ENCODE measurements around the gene NSFL1C. TPM values are rescaled to one million over a fixed set of nuclear protein-coding genes. Genes with fewer than 3 reads are reported as not detected.

Gene NSFL1C
- total RNA-seq, 1 donor, result 28.1 TPM

DNA sequence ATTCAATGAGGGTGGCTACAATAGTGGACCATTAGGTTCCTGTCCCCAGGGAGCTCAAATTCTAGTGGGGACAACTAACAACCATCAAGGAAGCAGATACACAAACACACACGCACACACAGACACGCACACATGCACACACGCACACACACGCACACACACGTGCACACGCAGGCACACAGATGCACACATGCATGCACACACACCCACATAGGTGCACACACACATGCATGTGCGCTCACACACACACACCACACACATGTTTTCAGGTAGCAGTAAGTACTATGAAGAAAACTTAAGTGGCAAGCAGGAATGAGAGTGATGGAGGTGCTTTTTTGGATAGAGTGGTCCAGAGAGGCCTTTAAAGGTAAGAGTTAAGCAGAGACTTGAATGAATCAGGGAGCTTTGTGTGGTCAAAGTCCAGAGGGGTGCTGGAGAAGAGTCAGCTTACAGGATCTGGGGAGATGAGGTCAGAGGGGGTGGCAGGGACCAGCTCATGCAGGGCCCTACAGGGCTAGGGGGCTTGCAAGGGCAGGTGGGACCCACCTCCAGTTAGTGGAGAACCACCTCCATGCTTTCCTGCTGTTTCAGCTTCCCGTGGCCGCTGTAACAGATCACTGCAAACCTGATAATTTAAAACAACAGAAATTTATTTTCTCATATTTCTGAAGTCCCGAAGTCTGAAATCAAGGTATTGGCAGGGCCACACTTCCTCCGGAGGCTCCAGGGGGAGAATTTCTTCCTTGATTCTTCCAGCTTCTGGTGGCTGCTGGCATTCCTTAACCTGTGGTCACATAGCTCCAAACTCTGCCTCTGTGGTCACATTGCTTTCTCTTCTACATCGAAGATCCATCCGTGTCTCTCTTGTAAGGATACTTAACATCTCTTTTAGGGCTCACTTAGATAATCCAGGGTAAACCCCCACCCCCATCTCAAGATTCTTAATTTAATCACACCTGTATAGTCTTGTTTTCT, 6.9 kb upstream of the NSFL1C start:
- Histone ChIP-seq H3K4me1 (ENCODE audit: insufficient read depth, low read length) (peaks cover 54% of the 10 kb centered on the region), H3K4me3 (ENCODE audit: low read length) (no peak overlapping the region), H3K9me3 (ENCODE audit: low read depth, low read length) (no peaks in the 10 kb centered on the region), H3K27me3 (ENCODE audit: insufficient read depth, low read length) (peaks cover 2% of the 10 kb centered on the region)

DNA sequence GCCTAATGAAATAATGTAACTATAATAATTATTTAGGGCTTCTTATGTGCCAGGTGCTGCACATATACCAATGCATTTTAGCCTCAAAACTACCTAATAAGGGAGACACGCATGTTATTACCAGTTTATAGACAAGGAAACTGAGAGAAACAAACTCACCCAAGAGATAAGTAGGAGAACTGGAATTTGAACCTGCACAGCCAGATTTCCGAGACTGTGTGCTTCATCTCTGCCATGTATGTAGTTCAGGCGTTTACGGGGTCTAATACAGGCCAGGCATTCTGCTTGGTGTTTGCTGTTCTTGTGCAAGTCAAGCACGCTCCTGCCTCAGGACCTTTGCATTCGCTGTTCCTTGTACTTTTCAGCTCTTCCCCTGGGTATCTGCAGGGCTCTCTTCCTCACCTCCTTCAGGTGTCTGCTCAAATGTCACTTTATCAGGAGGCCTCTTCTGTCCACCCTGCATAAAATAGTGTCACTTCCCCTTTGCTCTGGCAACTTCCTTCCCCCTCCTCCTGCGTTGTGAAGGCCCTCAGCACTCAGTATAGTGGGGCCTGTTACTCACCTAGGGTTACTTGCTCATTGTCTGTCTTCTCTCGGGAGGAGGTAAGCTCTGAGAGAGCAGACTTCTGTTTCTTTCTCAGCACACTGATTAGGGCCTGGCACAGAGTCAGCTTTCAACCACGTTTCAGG, 6.1 kb upstream of the NSFL1C start:
- Histone ChIP-seq H3K27me3 (ENCODE audit: insufficient read depth, low read length) (peaks cover 2% of the 10 kb centered on the region), H3K9me3 (ENCODE audit: low read depth, low read length) (no peaks in the 10 kb centered on the region), H3K4me3 (ENCODE audit: low read length) (no peak overlapping the region), H3K4me1 (ENCODE audit: insufficient read depth, low read length) (peaks cover 62% of the 10 kb centered on the region)

DNA sequence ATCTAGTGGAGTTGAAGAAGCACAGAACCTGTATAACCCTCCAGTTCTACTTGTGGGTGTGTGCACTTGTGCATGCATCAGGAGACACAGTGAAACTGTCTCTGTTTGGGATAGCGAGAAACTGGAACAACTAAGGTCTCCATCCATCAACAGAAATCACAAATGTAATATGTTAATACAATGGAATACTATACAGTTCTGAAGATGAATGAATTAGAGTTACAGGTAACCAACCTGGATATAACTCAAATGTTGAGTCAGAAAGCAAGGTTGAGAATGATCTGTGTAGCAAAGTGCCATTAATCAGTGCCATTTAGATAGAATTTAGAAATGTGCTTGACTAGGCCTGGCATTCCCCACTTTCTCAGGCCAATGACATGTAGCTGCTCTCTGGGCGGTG, 4.6 kb upstream of the NSFL1C start:
- Histone ChIP-seq H3K4me1 (ENCODE audit: insufficient read depth, low read length) (peaks cover 71% of the 10 kb centered on the region), H3K9me3 (ENCODE audit: low read depth, low read length) (no peaks in the 10 kb centered on the region), H3K27me3 (ENCODE audit: insufficient read depth, low read length) (peaks cover 2% of the 10 kb centered on the region), H3K4me3 (ENCODE audit: low read length) (no peak overlapping the region)

DNA sequence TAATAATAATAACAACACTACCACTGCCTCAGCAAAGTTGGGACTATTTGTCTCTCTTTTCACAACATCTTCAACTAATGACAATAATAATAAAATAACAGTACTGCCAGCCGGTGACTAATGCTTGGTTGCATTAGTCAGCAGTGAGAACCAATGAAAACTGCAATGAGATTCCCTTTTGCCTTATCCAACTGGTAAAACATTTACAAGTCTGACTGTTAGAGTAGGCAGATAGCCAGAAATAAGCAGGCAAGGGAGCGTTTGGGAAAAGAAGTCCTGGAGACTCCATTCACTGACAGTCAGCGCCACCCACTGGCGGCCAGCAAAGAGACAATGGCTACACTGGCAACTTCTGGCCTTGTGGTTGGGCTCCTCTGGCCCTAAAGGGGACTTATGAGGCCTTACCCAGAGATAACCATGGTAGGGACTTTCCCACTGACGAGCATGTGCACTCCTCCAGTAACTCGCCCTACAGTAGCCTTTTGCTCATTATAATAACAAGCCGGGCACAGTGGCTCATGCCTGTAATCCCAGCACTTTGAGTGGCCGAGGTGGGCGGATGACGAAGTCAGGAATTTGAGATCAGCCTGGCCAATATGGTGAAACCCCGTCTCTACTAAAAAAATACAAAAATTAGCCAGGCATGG, 3.4 kb upstream of the NSFL1C start:
- H3K9me3 ChIP-seq (ENCODE audit: low read depth, low read length), result no peaks in the 10 kb centered on the region
- H3K4me1 ChIP-seq (ENCODE audit: insufficient read depth, low read length), result peaks cover 83% of the 10 kb centered on the region
- H3K27me3 ChIP-seq (ENCODE audit: insufficient read depth, low read length), result peaks cover 2% of the 10 kb centered on the region
- no peak overlapping the region for H3K4me3 ChIP-seq (ENCODE audit: low read length)

DNA sequence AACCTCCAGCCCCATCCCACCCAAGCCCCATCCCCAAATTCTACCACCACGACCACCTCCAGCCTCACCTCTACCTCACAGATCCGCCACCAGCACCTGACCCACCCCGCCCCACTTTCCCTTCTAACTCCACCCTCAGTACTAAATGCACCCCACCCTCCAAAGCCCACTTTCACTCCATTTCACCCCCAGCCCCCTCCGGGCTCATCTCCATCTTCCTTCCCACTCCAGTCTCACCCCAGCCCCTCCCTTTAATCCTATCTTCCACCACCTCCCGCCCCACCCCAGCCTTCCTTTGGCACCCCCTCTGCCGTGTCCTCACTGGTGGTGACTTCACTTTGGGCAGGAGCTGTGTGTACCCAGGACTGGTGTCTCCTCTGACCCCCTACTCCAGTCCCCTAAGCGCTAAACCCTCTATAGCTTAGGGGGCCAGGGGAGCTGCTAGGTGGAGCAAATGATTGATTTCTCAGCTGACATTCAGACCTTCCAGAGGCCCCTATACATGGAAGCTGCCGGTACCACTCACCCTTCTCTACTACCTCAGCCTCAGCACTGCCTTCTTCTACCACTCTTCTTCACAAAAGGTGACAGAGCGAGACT, 2.8 kb upstream of the NSFL1C start:
- Histone ChIP-seq H3K9me3 (ENCODE audit: low read depth, low read length) (no peaks in the 10 kb centered on the region), H3K4me1 (ENCODE audit: insufficient read depth, low read length) (peaks cover 89% of the 10 kb centered on the region), H3K27me3 (ENCODE audit: insufficient read depth, low read length) (peaks cover 2% of the 10 kb centered on the region), H3K4me3 (ENCODE audit: low read length) (no peak overlapping the region)

DNA sequence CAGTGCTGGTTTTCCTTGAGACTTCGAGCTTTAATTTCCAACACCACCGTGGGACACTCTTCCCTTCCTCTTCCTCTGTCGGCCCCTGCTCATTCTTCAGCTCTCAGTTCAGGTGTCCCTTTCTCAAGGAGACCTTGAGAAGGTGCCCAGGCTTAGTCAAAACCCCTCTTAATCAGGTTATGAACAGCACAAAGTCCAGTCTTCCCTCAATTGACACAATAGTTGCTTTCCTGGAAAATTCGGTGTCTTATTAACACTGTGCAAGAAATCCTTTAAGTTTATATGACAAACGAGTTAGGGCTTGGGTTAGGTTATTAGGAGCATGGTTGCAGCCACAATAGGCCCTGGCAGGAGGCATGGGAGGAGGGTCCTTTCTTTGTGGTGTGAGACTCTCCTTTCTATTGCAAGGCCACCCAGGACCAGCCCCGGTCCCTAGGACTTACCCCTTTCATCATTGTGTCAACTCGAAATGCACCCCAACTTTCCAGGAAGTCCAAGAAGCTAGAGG, 1.5 kb upstream of the NSFL1C start:
- Histone ChIP-seq H3K27me3 (ENCODE audit: insufficient read depth, low read length) (peaks cover 2% of the 10 kb centered on the region), H3K4me1 (ENCODE audit: insufficient read depth, low read length) (peaks cover 89% of the 10 kb centered on the region), H3K9me3 (ENCODE audit: low read depth, low read length) (no peaks in the 10 kb centered on the region), H3K4me3 (ENCODE audit: low read length) (peak overlapping the region; percentile 32)

DNA sequence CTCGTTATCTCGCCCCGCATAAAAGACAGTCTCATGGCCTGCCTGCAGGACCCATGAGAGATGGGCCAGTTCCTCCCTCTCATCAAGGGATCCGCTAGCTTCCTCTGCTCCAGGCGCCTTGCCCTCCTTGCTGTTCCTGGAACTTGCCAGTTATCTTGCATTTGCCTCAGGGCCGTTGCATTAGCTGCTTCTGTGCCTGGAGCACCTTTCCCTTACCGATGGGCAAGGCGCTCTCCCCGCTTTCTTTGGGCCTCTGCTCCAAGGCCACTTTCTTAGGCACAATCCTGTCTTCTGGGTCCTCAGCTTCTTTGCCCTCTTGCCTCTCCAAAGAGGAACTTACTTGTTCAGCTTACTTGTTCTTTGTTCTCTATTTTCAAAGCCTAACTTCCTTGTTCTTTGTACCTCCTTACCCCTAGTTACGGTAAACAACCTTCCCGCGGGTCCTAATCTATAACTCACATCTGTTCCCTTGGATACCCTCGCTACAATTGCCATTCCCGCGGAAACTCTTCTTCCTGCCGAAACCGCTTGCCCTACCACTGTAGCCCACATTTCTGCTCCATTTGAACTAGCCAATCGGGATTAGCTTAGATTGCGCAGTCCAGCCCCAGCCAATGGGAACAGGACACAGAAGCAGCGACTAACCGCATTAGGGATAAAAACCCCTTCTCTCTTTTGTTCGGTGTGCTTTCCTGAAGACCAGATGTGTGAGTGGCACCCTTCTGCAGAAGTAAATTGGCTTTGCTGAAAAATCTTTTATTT, 887 bp upstream of the NSFL1C start:
- Histone ChIP-seq H3K4me1 (ENCODE audit: insufficient read depth, low read length) (peaks cover 87% of the 10 kb centered on the region), H3K4me3 (ENCODE audit: low read length) (peak overlapping the region; percentile 32), H3K27me3 (ENCODE audit: insufficient read depth, low read length) (peaks cover 2% of the 10 kb centered on the region), H3K9me3 (ENCODE audit: low read depth, low read length) (no peaks in the 10 kb centered on the region)

DNA sequence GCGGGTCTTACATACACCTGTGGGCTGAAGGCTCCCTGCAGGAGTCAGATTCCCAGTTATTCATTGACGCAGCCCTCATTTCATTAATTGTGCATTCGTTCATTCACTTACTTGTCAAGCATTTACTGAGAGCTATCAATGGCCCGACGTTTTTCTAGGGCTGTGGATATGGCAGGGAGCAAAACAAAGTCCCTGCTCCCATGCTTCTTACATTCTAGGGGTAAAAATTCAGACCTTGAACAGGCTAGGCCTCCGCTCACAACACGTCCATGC, 369 bp upstream of the NSFL1C start:
- Histone ChIP-seq H3K27me3 (ENCODE audit: insufficient read depth, low read length) (peaks cover 2% of the 10 kb centered on the region), H3K4me3 (ENCODE audit: low read length) (peak overlapping the region; percentile 32)

DNA sequence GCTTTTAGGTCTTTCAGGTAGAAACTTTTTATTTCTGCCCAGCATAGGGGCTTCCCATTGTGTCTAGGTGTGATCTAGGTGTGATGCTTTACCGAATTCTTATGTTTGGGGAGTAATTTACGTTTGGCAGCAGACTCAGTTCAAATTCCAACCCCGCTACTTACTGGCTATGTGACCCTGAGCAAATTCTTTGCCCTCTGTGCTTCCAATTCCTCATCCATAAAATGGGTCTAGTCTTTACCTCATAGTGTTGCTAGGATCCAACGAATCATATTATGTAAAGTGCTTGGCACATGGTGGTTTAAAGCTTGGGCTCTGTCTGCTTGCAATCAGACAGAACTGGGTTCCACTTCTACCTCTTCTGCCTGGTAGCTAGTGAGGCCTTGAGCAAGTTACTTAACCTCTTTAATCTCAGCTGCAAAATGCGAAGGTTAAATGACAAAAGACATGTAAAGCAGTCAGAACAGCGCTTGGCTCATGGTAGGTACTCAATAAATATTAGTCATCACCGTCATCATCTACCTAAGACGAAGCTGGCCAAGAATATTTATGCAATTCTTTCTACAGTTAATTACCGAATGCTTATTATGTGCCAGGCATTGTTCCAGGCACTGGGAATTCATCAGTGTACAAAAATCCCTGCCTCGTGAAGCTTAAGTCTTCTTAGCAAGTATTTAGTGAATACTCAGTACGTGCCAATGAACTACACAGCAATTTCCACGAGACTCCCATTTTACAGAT, 1.0 kb downstream of the NSFL1C start:
- Histone ChIP-seq H3K4me3 (ENCODE audit: low read length) (peak overlapping the region; percentile 73), H3K9me3 (ENCODE audit: low read depth, low read length) (no peaks in the 10 kb centered on the region), H3K27me3 (ENCODE audit: insufficient read depth, low read length) (no peaks in the 10 kb centered on the region), H3K4me1 (ENCODE audit: insufficient read depth, low read length) (peaks cover 75% of the 10 kb centered on the region)

More for the DNA sequence above, 369 bp upstream of the NSFL1C start:
- Histone ChIP-seq H3K4me1 (ENCODE audit: insufficient read depth, low read length) (peaks cover 85% of the 10 kb centered on the region), H3K9me3 (ENCODE audit: low read depth, low read length) (no peaks in the 10 kb centered on the region)

DNA sequence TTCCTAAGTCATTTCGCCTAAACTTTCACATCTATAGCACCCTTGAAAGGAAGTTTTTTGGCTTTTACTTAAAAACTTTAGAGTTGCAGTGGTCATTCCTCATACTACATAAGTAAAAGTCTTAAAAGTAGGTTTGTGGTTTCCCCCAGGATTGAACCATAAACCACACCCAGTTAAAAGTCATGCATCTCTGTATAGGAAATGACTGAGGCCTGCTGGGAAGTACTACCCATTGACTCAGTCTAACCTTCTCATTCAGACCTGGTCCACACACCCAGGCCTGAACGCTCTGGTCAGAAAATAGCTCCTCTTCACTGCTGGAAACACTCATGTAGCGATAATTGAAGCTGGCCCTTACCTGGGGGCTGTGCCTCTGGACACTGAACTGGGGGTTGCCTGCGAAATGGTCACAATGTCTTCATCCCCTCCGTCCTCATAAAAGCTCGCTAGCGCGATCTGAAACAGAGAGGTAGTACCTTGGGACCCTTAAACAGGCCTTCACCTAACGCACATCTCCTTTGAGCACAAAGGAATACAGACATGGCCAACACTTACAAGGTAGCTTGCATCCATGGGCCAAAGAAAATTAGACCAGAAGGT, 2.6 kb downstream of the NSFL1C start:
- Histone ChIP-seq H3K4me3 (ENCODE audit: low read length) (no peak overlapping the region), H3K9me3 (ENCODE audit: low read depth, low read length) (no peaks in the 10 kb centered on the region), H3K4me1 (ENCODE audit: insufficient read depth, low read length) (peaks cover 61% of the 10 kb centered on the region), H3K27me3 (ENCODE audit: insufficient read depth, low read length) (no peaks in the 10 kb centered on the region)

DNA sequence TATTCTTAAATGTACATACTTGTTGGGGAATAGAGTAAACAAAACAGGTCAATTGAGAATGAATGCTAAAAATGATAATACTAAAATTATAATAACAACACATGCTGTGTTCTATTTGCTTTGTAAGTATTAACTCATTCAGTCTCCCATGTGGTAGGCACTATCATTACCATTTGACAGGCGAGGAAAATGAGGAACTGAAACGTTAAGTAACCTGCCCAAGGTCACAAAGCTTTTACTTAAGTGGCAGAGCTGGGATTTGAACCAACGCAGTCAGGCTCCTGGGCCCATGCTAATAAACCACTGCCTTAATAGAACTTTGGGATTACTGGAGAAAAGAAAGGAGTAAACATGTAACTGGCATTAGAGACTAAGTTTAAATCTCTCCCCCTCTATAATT, 3.8 kb downstream of the NSFL1C start:
- H3K9me3 ChIP-seq (ENCODE audit: low read depth, low read length), result no peaks in the 10 kb centered on the region
- H3K4me1 ChIP-seq (ENCODE audit: insufficient read depth, low read length), result peaks cover 48% of the 10 kb centered on the region
- H3K4me3 ChIP-seq (ENCODE audit: low read length), result no peak overlapping the region

DNA sequence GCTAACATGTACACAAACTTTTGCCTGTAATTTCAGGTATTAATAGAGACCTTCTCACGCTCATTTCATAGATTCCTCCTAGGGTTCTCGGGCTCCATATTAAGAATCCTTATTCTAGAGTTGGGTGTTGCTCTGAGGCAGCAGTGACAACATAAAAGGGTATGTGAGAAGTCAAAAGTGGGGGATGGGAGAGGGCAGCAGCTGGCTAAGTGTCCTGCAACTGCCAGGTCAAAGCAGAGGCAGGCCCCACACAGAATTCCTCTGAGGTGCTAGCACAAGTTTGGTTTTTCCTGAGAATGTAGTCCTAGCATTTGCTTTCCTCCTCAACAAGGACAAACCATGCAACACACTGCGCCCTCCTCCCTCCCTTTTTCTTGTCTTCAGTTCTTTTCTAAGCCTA, 4.6 kb downstream of the NSFL1C start:
- Histone ChIP-seq H3K27me3 (ENCODE audit: insufficient read depth, low read length) (no peaks in the 10 kb centered on the region), H3K4me1 (ENCODE audit: insufficient read depth, low read length) (peaks cover 40% of the 10 kb centered on the region), H3K4me3 (ENCODE audit: low read length) (no peak overlapping the region), H3K9me3 (ENCODE audit: low read depth, low read length) (no peaks in the 10 kb centered on the region)

More for the DNA sequence above, 3.8 kb downstream of the NSFL1C start:
- H3K27me3 ChIP-seq (ENCODE audit: insufficient read depth, low read length), result no peaks in the 10 kb centered on the region

DNA sequence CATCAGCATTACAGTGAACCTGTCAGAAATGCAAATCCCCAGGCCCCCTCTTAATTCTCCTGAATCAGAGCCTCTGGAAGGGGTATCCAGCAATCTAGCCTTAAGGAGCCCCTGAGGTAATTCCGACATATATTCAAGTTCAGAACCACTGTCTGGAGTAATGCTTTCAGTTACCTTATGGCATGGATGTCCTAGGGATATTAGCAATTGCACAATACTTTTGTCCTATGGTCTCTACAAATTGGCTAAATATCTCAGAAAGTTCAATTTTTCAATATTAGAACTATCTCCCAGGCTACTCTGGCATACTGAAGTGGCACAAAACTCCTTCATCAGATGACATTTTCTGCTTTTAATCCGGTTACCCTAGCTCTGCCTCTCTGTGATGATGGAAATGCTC, 6.4 kb downstream of the NSFL1C start:
- no peaks in the 10 kb centered on the region for H3K9me3 ChIP-seq (ENCODE audit: low read depth, low read length)
- peaks cover 29% of the 10 kb centered on the region for H3K4me1 ChIP-seq (ENCODE audit: insufficient read depth, low read length)
- no peak overlapping the region for H3K4me3 ChIP-seq (ENCODE audit: low read length)
- H3K27me3 ChIP-seq (ENCODE audit: insufficient read depth, low read length), result no peaks in the 10 kb centered on the region

All from mononuclear cell (primary cell).